Rectal smooth muscle tissue (tissue), 1 donor: ENCODE data around the gene CNTN5.

Source experiments
- H3K27ac ChIP-seq: one replicate; pipeline ENCODE4 v1.7.0; 2013; ENCODE audit warnings: low read depth, low read length, inconsistent platforms
- H3K27me3 ChIP-seq: one replicate; pipeline ENCODE4 v1.7.0; 2013; ENCODE audit warnings: low read length; ENCODE audit not compliant: control insufficient read depth, insufficient read depth
- H3K36me3 ChIP-seq: one replicate; pipeline ENCODE4 v1.7.0; 2013; ENCODE audit warnings: low read length; ENCODE audit not compliant: control insufficient read depth, insufficient read depth
- H3K4me1 ChIP-seq: one replicate; pipeline ENCODE4 v1.7.0; 2013; ENCODE audit warnings: low read length; ENCODE audit not compliant: control insufficient read depth, insufficient read depth
- H3K4me3 ChIP-seq: one replicate; pipeline ENCODE4 v1.7.0; 2013; ENCODE audit warnings: low read length
- H3K9ac ChIP-seq: one replicate; pipeline ENCODE4 v1.7.0; 2013; ENCODE audit warnings: low read length

CNTN5 gene

GRCh38 chr11:99887481-99887880 lies 866.7 kb downstream of the CNTN5 start:
- no peak overlapping the region for H3K4me3 ChIP-seq
- H3K9ac ChIP-seq: no peak overlapping the region
- H3K4me1 ChIP-seq: no peaks in the 10 kb centered on the region
- H3K36me3 ChIP-seq: no peaks in the 10 kb centered on the region
- H3K27me3 ChIP-seq: no peaks in the 10 kb centered on the region
- no peak overlapping the region for H3K27ac ChIP-seq

GRCh38 chr11:99893811-99894210 lies 873.1 kb downstream of the CNTN5 start:
- Histone ChIP-seq H3K36me3 (no peaks in the 10 kb centered on the region), H3K4me1 (no peaks in the 10 kb centered on the region), H3K9ac (no peak overlapping the region), H3K4me3 (no peak overlapping the region), H3K27me3 (no peaks in the 10 kb centered on the region), H3K27ac (no peak overlapping the region)

- Histone ChIP-seq H3K27ac (no peak overlapping the region), H3K4me3 (no peak overlapping the region), H3K27me3 (no peaks in the 10 kb centered on the region), H3K36me3 (no peaks in the 10 kb centered on the region), H3K9ac (no peak overlapping the region), H3K4me1 (no peaks in the 10 kb centered on the region)
Observed at GRCh38 chr11:99901175-99901574, 880.4 kb downstream of the CNTN5 start.

- Histone ChIP-seq H3K27ac (no peak overlapping the region), H3K9ac (no peak overlapping the region), H3K4me1 (no peaks in the 10 kb centered on the region), H3K4me3 (no peak overlapping the region), H3K36me3 (no peaks in the 10 kb centered on the region), H3K27me3 (no peaks in the 10 kb centered on the region)
Observed at GRCh38 chr11:99911116-99911515, 890.4 kb downstream of the CNTN5 start.

- no peaks in the 10 kb centered on the region for H3K36me3 ChIP-seq
- H3K4me1 ChIP-seq: no peaks in the 10 kb centered on the region
- no peak overlapping the region for H3K4me3 ChIP-seq
- no peaks in the 10 kb centered on the region for H3K27me3 ChIP-seq
- no peak overlapping the region for H3K27ac ChIP-seq
- H3K9ac ChIP-seq: no peak overlapping the region
Observed at GRCh38 chr11:99916078-99916477, 895.3 kb downstream of the CNTN5 start.

GRCh38 chr11:99918761-99919160 lies 898.0 kb downstream of the CNTN5 start:
- no peak overlapping the region for H3K27ac ChIP-seq
- no peak overlapping the region for H3K4me3 ChIP-seq
- no peaks in the 10 kb centered on the region for H3K36me3 ChIP-seq
- no peak overlapping the region for H3K9ac ChIP-seq
- no peaks in the 10 kb centered on the region for H3K4me1 ChIP-seq
- H3K27me3 ChIP-seq: no peaks in the 10 kb centered on the region

- no peak overlapping the region for H3K4me3 ChIP-seq
- H3K4me1 ChIP-seq: no peaks in the 10 kb centered on the region
- H3K9ac ChIP-seq: no peak overlapping the region
- H3K27me3 ChIP-seq: no peaks in the 10 kb centered on the region
- no peaks in the 10 kb centered on the region for H3K36me3 ChIP-seq
- H3K27ac ChIP-seq: no peak overlapping the region
Observed at GRCh38 chr11:99920956-99921355, 900.2 kb downstream of the CNTN5 start.

GRCh38 chr11:99925968-99926367 lies 905.2 kb downstream of the CNTN5 start:
- no peak overlapping the region for H3K4me3 ChIP-seq

GRCh38 chr11:99932684-99933083 lies 911.9 kb downstream of the CNTN5 start:
- H3K9ac ChIP-seq: no peak overlapping the region
- no peak overlapping the region for H3K4me3 ChIP-seq
- no peak overlapping the region for H3K27ac ChIP-seq
- no peaks in the 10 kb centered on the region for H3K4me1 ChIP-seq
- no peaks in the 10 kb centered on the region for H3K36me3 ChIP-seq
- no peaks in the 10 kb centered on the region for H3K27me3 ChIP-seq

More at GRCh38 chr11:99925968-99926367, 905.2 kb downstream of the CNTN5 start:
- H3K27ac ChIP-seq: no peak overlapping the region
- no peaks in the 10 kb centered on the region for H3K27me3 ChIP-seq
- no peak overlapping the region for H3K9ac ChIP-seq
- H3K36me3 ChIP-seq: no peaks in the 10 kb centered on the region
- no peaks in the 10 kb centered on the region for H3K4me1 ChIP-seq

GRCh38 chr11:99934008-99934407 lies 913.3 kb downstream of the CNTN5 start:
- no peaks in the 10 kb centered on the region for H3K4me1 ChIP-seq
- no peak overlapping the region for H3K4me3 ChIP-seq
- no peak overlapping the region for H3K9ac ChIP-seq
- H3K36me3 ChIP-seq: no peaks in the 10 kb centered on the region
- no peak overlapping the region for H3K27ac ChIP-seq
- H3K27me3 ChIP-seq: no peaks in the 10 kb centered on the region

- Histone ChIP-seq H3K4me3 (no peak overlapping the region), H3K4me1 (no peaks in the 10 kb centered on the region), H3K9ac (no peak overlapping the region)
Observed at GRCh38 chr11:99937330-99937729, 916.6 kb downstream of the CNTN5 start.

GRCh38 chr11:99952816-99953215 lies 932.1 kb downstream of the CNTN5 start:
- Histone ChIP-seq H3K27ac (no peak overlapping the region), H3K9ac (no peak overlapping the region), H3K4me1 (no peaks in the 10 kb centered on the region), H3K36me3 (no peaks in the 10 kb centered on the region), H3K4me3 (no peak overlapping the region), H3K27me3 (no peaks in the 10 kb centered on the region)

More at GRCh38 chr11:99937330-99937729, 916.6 kb downstream of the CNTN5 start:
- no peaks in the 10 kb centered on the region for H3K27me3 ChIP-seq
- no peaks in the 10 kb centered on the region for H3K36me3 ChIP-seq
- no peak overlapping the region for H3K27ac ChIP-seq

GRCh38 chr11:99960536-99960935 lies 939.8 kb downstream of the CNTN5 start:
- no peak overlapping the region for H3K27ac ChIP-seq
- no peaks in the 10 kb centered on the region for H3K4me1 ChIP-seq
- H3K4me3 ChIP-seq: no peak overlapping the region
- no peaks in the 10 kb centered on the region for H3K36me3 ChIP-seq
- H3K9ac ChIP-seq: no peak overlapping the region
- no peaks in the 10 kb centered on the region for H3K27me3 ChIP-seq
